Measurements from ENCODE around the gene EXOC3L1. TPM values are rescaled to one million over a fixed set of nuclear protein-coding genes. Genes with fewer than 3 reads are reported as not detected.

The EXOC3L1 gene
- total RNA-seq, 2 experiments from 2014 or later, result not detected

DNA sequence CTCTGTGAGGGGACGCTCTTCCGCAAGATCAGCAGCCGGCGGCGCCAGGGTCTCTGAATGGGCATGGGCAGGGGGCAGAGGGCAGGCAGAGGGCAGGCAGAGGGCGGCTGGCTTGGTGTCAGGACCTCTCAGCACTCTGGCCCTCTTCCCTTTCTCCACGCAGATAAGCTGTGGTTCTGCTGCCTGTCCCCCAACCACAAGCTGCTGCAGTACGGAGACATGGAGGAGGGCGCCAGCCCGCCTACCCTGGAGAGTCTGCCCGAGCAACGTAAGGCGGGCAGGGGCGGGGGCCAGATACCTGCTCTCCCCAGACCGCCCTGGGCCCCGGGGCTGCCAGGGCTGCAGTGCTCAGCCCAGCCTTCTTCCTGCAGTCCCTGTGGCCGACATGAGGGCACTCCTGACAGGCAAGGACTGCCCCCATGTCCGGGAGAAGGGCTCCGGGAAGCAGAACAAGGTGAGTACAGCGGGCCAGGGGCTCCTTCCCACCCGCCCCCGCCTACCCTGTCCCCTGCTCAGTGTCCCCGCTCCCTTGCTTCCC, 13.1 kb upstream of the EXOC3L1 start:
- Histone ChIP-seq H3K4me3 (ENCODE audit: low read depth, low read length, poor library complexity, severe bottlenecking) (no peak overlapping the region), H4K20me1 (ENCODE audit: insufficient read depth, low read length) (no peaks in the 10 kb centered on the region), H3K4me1 (ENCODE audit: insufficient read depth, low read length, poor library complexity, severe bottlenecking) (no peaks in the 10 kb centered on the region), H3K9me3 (ENCODE audit: low read length) (no peaks in the 10 kb centered on the region), H2AFZ (ENCODE audit: low read length) (no peak overlapping the region), H3K79me2 (ENCODE audit: insufficient read depth, low read depth, low read length) (no peaks in the 10 kb centered on the region), H3K4me2 (ENCODE audit: low read length) (no peak overlapping the region), H3K9me2 (ENCODE audit: insufficient read depth, low read length) (no peaks in the 10 kb centered on the region), H3K36me3 (ENCODE audit: insufficient read depth, low read length) (peaks cover 61% of the 10 kb centered on the region), H3K27ac (ENCODE audit: low read depth, low read length, poor library complexity, severe bottlenecking) (no peak overlapping the region)
- intact Hi-C loops (cut with micrococcal nuclease; ENCODE audit: unreplicated experiment), result no loop called here
- ChIA-PET POLR2A (no interaction called here), CTCF (ENCODE audit: unreplicated experiment) (no interaction called here)
- DNase-seq (ENCODE audit: low spot score), result no peak
- TF ChIP-seq EZH2phosphoT487 (IDR thresholded peaks at IDR 0.05; ENCODE audit: borderline replicate concordance, low read depth, low read length), result no peak
- TF ChIP-seq, protein P1, sequence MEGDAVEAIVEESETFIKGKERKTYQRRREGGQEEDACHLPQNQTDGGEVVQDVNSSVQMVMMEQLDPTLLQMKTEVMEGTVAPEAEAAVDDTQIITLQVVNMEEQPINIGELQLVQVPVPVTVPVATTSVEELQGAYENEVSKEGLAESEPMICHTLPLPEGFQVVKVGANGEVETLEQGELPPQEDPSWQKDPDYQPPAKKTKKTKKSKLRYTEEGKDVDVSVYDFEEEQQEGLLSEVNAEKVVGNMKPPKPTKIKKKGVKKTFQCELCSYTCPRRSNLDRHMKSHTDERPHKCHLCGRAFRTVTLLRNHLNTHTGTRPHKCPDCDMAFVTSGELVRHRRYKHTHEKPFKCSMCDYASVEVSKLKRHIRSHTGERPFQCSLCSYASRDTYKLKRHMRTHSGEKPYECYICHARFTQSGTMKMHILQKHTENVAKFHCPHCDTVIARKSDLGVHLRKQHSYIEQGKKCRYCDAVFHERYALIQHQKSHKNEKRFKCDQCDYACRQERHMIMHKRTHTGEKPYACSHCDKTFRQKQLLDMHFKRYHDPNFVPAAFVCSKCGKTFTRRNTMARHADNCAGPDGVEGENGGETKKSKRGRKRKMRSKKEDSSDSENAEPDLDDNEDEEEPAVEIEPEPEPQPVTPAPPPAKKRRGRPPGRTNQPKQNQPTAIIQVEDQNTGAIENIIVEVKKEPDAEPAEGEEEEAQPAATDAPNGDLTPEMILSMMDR (conservative IDR thresholded peaks at IDR 0.05; ENCODE audit: low read length), result no peak
- BruUV-seq (replicated peaks), result no TSS peak

DNA sequence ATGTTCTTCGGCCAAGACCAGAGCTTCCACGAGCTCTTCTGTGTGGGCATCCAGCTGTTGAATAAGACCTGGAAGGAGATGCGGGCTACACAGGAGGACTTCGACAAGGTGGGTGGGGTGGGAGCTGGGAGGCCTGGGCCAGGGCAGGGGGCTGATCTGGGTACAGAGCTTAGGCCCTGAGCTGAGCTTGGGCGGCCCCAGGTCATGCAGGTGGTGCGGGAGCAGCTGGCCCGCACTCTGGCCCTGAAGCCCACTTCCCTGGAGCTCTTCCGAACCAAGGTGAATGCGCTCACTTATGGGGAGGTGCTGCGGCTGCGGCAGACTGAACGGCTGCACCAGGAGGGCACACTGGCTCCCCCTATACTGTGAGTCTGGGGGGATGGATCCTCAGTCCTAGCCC, 12.5 kb upstream of the EXOC3L1 start:
- Histone ChIP-seq H3K9me3 (ENCODE audit: low read length) (no peaks in the 10 kb centered on the region), H4K20me1 (ENCODE audit: insufficient read depth, low read length) (no peaks in the 10 kb centered on the region), H3K79me2 (ENCODE audit: insufficient read depth, low read depth, low read length) (no peaks in the 10 kb centered on the region), H3K4me2 (ENCODE audit: low read length) (no peak overlapping the region), H3K9me2 (ENCODE audit: insufficient read depth, low read length) (no peaks in the 10 kb centered on the region), H2AFZ (ENCODE audit: low read length) (no peak overlapping the region), H3K36me3 (ENCODE audit: insufficient read depth, low read length) (peaks cover 67% of the 10 kb centered on the region), H3K4me1 (ENCODE audit: insufficient read depth, low read length, poor library complexity, severe bottlenecking) (no peaks in the 10 kb centered on the region), H3K4me3 (ENCODE audit: low read depth, low read length, poor library complexity, severe bottlenecking) (no peak overlapping the region), H3K27ac (ENCODE audit: low read depth, low read length, poor library complexity, severe bottlenecking) (no peak overlapping the region)
- POLR2A ChIA-PET, result no interaction called here
- DNase-seq (ENCODE audit: low spot score), result no peak
- CTCF ChIA-PET (ENCODE audit: unreplicated experiment), result interaction anchor here (0.5 to 0.6 kb wide), 2 partner anchors 32 to 98 kb away, joined by 3 read pairs; partner anchors contain the start of gene NOL3
- TF ChIP-seq EZH2phosphoT487 (IDR thresholded peaks at IDR 0.05; ENCODE audit: borderline replicate concordance, low read depth, low read length), result no peak
- TF ChIP-seq, protein P1 (conservative IDR thresholded peaks at IDR 0.05; ENCODE audit: low read length), result no peak
- no TSS peak for BruUV-seq (replicated peaks)
- intact Hi-C loops (cut with micrococcal nuclease; ENCODE audit: unreplicated experiment), result no loop called here

DNA sequence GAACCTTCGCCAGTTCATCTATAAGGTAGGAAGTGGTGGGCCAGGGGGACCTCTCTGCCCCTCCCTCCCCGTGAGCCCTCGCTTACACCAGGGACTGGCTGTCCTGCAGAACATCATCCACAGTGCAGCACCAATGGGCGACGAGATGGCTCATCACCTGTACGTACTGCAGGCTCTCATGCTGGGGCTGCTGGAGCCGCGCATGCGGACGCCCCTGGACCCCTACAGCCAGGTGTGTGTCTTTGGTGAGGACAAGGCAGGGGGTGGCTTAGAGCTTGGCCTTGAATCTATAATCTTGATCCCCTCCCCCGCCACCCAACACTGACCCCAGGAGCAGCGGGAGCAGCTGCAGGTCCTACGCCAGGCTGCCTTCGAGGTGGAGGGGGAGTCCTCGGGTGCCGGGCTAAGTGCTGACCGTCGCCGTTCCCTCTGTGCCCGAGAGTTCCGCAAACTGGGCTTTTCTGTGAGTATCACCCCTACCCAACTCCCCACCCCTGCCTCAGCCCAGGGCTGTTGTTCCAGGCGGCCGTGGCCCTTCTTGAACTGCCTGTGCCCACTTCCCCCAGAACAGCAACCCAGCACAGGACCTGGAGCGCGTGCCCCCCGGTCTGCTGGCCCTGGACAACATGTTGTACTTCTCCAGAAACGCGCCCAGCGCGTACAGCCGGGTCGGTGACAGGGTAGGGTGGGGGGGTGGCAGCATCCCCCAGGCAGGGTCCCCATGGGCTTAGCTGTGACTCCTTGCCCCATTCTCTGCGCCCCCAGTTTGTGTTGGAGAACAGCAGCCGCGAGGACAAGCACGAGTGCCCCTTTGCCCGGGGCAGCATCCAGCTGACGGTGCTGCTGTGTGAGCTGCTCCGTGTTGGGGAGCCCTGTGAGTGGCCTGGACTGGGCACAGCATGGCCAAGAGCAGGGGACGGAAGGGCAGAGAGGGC, 11.7 kb upstream of the EXOC3L1 start:
- BruUV-seq (replicated peaks), result no TSS peak
- POLR2A ChIA-PET, result no interaction called here
- Histone ChIP-seq H3K9me2 (ENCODE audit: insufficient read depth, low read length) (no peaks in the 10 kb centered on the region), H3K4me1 (ENCODE audit: insufficient read depth, low read length, poor library complexity, severe bottlenecking) (no peaks in the 10 kb centered on the region), H3K9me3 (ENCODE audit: low read length) (no peaks in the 10 kb centered on the region), H3K36me3 (ENCODE audit: insufficient read depth, low read length) (peaks cover 74% of the 10 kb centered on the region), H3K4me2 (ENCODE audit: low read length) (no peak overlapping the region), H3K27ac (ENCODE audit: low read depth, low read length, poor library complexity, severe bottlenecking) (no peak overlapping the region), H4K20me1 (ENCODE audit: insufficient read depth, low read length) (no peaks in the 10 kb centered on the region), H3K79me2 (ENCODE audit: insufficient read depth, low read depth, low read length) (no peaks in the 10 kb centered on the region), H3K4me3 (ENCODE audit: low read depth, low read length, poor library complexity, severe bottlenecking) (no peak overlapping the region), H2AFZ (ENCODE audit: low read length) (no peak overlapping the region)
- CTCF ChIA-PET (ENCODE audit: unreplicated experiment), result interaction anchor here (0.6 kb wide), 1 partner anchor 97 kb away, joined by 3 read pairs; no protein-coding TSS in a partner anchor
- intact Hi-C loops (cut with micrococcal nuclease; ENCODE audit: unreplicated experiment), result no loop called here
- TF ChIP-seq, protein P1 (conservative IDR thresholded peaks at IDR 0.05; ENCODE audit: low read length), result no peak
- no peak for TF ChIP-seq EZH2phosphoT487 (IDR thresholded peaks at IDR 0.05; ENCODE audit: borderline replicate concordance, low read depth, low read length)
- no peak for DNase-seq (ENCODE audit: low spot score)

All from OCI-LY7 (cell line).